Measurements from ENCODE around the gene PSMF1.
A peak's percentile ranks its signal among the peaks of the same experiment; 100 is the strongest.

PSMF1 gene

DNA sequence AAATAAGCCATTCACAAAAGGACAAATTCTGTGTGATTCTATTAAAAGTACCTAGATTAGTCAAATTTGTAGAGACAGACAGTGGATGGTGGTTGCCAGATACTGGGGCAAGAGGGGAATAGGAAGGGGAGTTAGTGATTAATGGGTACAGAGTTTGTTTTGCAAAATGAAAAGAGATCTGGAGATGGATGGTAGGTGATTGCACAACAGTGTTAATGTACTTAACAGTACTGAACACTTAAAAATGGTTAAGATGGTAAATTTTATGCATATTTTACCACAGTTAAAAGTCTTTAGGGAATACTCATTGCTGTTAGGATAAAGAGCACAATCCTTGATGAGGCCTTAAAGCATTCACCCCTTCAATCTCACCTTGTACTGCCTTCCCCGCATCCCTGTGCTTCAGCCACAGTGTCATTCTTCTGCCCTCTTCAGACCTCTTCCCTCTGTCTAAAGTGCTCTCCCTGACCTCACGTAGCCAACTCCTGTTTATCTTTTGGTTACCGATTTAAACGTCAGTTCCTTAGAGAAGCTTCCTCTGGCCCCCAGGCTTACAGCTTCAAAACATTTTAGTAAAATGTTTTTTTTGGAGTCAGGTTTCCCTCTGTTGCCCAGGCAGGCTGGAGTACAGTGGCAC, 11.8 kb downstream of the PSMF1 start:
- no peak overlapping the region for H3K27ac ChIP-seq
- DNase-seq (ENCODE audit: low spot score), result no peak
- H3K4me3 ChIP-seq, result no peak overlapping the region
- TF ChIP-seq CTCF (IDR thresholded peaks at IDR 0.05), result no peak

DNA sequence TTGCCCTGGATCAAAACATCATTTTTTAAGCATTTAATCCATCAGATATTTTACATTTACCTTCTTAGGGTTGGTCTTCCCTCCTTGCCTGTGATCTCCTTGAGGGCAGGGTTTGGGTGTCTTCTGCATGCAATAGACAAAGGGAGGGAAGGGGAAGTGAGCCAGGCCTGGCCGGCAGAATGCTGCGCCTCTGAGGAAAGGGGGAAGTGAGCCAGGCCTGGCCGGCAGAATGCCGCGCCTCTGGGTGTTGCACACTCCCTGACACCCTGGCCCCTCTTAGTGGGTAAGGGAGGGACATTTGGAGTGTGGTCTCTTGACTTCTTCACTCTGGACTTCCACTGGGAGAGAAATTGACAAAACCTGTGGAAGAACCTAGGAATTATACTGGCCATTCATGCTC, 12.4 kb downstream of the PSMF1 start:
- no peak for DNase-seq (ENCODE audit: low spot score)
- no peak for TF ChIP-seq CTCF (IDR thresholded peaks at IDR 0.05)
- Histone ChIP-seq H3K27ac (peak overlapping the region in 1 of 2 donors; percentile 12), H3K4me3 (no peak overlapping the region)

GRCh38 chr20:1131354-1131753, 13.0 kb downstream of the PSMF1 start:
- DNase-seq (ENCODE audit: low spot score), result no peak
- H3K4me3 ChIP-seq, result no peak overlapping the region
- TF ChIP-seq CTCF (IDR thresholded peaks at IDR 0.05), result no peak
- H3K27ac ChIP-seq, result no peak overlapping the region

DNA sequence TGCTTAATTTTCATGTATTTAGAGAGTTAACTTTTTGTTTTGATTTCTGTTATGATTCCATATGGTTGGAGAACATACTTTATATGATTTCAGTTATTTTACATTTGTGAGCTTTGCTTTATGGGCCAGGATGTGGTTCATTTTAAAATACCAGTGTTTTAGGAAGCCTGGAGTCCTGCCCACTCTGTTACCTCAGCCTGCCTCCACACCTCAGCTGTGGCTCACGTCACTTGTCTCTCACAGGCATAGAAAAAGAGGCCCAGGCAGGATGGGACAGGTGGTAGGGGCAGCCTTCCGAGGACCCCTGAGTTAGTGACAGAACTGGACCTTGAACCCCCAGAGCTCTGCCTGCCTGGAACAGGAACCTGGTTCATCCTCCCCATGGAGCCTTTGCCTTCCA, 16.0 kb downstream of the PSMF1 start:
- no peak for DNase-seq (ENCODE audit: low spot score)
- Histone ChIP-seq H3K27ac (no peak overlapping the region), H3K4me3 (no peak overlapping the region)
- TF ChIP-seq CTCF (IDR thresholded peaks at IDR 0.05), result no peak

DNA sequence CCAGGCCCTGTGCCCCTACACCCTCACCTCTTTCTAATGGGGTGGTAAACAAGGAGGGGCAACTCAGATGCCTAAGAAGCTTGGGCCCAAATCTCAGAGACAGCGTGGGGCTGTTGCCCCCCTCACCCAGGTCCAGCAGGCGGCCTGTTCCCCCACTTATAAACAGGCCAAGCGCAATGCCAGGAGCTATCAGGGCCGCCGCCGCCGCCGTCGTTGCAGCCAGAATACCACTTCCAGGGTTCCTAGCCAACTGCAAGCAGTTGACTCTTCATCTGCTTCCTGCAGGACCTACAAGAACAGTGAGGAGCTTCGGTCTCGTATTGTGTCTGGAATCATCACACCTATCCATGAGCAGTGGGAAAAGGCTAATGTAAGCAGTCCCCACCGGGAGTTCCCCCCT, 16.4 kb downstream of the PSMF1 start:
- Histone ChIP-seq H3K4me3 (no peak overlapping the region), H3K27ac (no peak overlapping the region)
- DNase-seq (ENCODE audit: low spot score), result no peak
- TF ChIP-seq CTCF (IDR thresholded peaks at IDR 0.05), result no peak

GRCh38 chr20:1137236-1137635, 18.8 kb downstream of the PSMF1 start:
- no peak for TF ChIP-seq CTCF (IDR thresholded peaks at IDR 0.05)
- H3K4me3 ChIP-seq, result no peak overlapping the region
- no peak for DNase-seq (ENCODE audit: low spot score)
- H3K27ac ChIP-seq, result no peak overlapping the region

DNA sequence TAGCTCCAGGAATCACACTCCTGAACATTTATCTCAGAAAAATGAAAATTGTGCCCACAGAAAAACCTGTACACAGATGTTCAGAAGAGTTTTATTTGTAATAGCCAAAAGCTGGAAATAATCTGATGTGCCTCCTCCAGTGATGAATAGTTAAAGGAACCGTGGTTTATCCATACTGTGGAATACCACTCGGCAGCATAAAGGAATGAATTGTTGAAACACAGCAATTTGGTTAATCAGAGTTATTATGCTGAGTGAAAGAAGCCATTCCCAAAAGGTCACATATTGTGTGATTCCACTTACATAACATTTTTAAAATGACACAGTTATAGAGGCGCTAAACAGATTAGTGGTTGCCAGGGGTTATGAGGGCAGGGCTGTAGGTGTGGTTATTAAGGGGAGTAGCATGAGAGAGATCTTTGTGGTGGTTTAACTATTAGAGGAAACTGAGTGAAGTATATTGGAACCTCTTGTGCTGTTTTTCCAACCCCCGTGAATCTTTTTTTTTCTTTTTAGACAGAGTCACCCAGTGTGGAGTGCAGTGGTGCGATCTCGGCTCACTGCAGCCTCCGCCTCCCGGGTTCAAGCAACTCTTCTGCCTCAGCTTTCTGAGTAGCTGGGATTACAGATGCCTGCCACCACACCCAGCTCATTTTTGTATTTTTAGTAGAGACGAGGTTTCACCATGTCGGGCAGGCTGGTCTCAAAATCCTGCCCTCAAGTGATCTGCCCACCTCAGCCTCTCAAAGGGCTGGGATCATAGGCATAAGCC, 26.2 kb downstream of the PSMF1 start:
- H3K4me3 ChIP-seq, result no peak overlapping the region
- no peak for DNase-seq (ENCODE audit: low spot score)
- TF ChIP-seq CTCF (IDR thresholded peaks at IDR 0.05), result no peak
- H3K27ac ChIP-seq, result no peak overlapping the region

Measured in coronary artery (tissue), 2 donors.